ENCODE data around the gene TMEM234.

The TMEM234 gene

DNA sequence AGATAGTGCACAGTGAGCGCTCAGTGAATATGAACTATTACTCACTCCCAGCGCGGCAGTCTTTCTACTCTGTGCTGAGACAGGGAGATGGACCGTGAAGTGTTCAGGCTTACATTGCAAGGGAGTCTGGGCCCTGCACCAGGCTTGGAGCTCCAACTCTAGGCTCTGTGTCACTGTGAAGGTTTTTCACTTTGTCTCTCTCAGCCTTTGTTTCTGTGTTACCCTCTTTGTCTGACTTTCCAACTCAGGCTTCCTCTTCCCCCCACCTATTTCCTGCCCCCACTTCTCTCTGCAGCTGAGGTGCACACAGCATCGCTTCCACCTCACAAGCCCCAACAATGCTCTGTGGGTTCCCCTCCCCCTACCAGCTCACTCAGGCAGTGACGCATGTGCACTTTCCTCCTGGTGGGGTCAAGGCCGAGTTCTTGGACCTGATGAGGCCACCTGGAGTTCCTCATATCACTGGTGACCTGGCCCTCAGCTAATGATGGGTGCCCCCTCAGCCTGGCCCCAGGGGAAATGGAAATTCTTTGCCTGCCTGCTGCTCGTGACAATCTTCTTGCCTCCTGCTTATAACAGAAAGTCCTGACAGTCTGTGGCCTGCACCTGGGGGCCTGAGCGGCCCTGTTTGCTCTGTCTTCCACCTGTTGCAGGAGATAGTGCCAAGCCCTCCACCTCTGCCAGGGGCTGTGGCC lies 27.8 kb upstream of the TMEM234 start:
- no peak overlapping the region for H3K9ac ChIP-seq (ENCODE audit: low read length)
- no peaks in the 10 kb centered on the region for H3K36me3 ChIP-seq (ENCODE audit: control insufficient read depth, insufficient read depth, low read length)

DNA sequence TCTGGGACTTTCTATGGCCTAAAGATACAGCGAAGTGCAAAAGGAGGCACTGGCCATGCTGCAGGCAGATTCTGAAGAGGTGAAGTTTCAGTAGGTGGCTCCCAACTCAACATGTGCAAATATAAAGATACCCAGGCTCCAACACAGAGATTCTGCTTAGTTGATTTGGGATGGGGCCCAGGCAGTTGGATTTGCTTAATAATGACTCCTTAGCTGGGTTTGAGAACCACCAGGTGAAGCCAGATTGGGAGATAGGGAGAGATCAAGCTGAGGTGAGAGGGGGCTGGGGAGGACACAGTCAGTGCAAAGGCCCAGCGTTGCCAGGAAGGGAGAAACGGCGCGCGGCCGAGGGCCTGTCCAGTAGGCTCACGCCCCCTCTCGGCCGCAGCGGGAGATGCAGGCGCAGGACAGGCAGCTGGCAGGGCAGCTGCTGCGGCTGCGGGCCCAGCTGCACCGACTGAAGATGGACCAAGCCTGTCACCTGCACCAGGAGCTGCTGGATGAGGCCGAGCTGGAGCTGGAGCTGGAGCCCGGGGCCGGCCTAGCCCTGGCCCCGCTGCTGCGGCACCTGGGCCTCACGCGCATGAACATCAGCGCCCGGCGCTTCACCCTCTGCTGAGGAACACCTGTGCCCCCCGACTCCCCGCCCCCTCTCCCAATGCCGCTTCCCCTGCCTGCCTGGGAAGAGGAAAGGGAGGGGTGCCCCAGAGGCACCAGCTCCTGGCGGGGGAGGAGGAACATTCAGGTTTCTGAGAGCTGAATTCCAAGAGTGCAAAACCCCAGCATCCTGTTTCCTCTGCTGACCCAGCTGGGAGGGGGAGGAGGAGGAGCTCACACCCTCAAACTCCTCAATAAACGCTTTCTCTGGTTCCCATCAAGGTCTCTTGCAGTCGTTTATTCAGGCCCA lies 26.1 kb upstream of the TMEM234 start:
- Histone ChIP-seq H3K27me3 (ENCODE audit: control insufficient read depth, insufficient read depth, low read length) (no peaks in the 10 kb centered on the region), H3K36me3 (ENCODE audit: control insufficient read depth, insufficient read depth, low read length) (no peaks in the 10 kb centered on the region), H3K4me3 (ENCODE audit: low read length) (no peak overlapping the region), H3K9ac (ENCODE audit: low read length) (peak overlapping the region; percentile 2), H3K4me1 (ENCODE audit: control insufficient read depth, insufficient read depth, low read length) (peaks cover 12% of the 10 kb centered on the region), H3K9me3 (ENCODE audit: control insufficient read depth, low read length) (no peaks in the 10 kb centered on the region)

More for the DNA sequence above, 27.8 kb upstream of the TMEM234 start:
- Histone ChIP-seq H3K27me3 (ENCODE audit: control insufficient read depth, insufficient read depth, low read length) (no peaks in the 10 kb centered on the region), H3K4me3 (ENCODE audit: low read length) (no peak overlapping the region), H3K9me3 (ENCODE audit: control insufficient read depth, low read length) (no peaks in the 10 kb centered on the region), H3K4me1 (ENCODE audit: control insufficient read depth, insufficient read depth, low read length) (peaks cover 12% of the 10 kb centered on the region)

DNA sequence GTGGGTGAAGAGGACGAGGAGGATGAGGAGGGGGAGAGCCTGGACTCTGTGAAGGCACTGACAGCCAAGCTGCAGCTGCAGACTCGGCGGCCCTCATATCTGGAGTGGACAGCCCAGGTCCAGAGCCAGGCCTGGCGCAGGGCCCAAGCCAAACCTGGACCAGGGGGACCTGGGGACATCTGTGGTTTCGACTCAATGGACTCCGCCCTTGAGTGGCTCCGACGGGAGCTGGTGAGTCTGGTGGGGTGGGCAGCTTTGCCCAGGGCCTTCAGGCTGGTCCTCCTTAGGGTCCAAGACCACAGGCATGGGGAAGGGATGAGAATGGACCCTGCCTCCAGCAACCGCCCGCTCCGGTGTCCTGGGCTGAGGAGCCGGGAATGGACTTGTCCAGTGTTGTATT lies 25.3 kb upstream of the TMEM234 start:
- Histone ChIP-seq H3K27me3 (ENCODE audit: control insufficient read depth, insufficient read depth, low read length) (no peaks in the 10 kb centered on the region), H3K36me3 (ENCODE audit: control insufficient read depth, insufficient read depth, low read length) (no peaks in the 10 kb centered on the region), H3K9ac (ENCODE audit: low read length) (no peak overlapping the region), H3K9me3 (ENCODE audit: control insufficient read depth, low read length) (no peaks in the 10 kb centered on the region), H3K4me1 (ENCODE audit: control insufficient read depth, insufficient read depth, low read length) (peaks cover 12% of the 10 kb centered on the region), H3K4me3 (ENCODE audit: low read length) (no peak overlapping the region)

DNA sequence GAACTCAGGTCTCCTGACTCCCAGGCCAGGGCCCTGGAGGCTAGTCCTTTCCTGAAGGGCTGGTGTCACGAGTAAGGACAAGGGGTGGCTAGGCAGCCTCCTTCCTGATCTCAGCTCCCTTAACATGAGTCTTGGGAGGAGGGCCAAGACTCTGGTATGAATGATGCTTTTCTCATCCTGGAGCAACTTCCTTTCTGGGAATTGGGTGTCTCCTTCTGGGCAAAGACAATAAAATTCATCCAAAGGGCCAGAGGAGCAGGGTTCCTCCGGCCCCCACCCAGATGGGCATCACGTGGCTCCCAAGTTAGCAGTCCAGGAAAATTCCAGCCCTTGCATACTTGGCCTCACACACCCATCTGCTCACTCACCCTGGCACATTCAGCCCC lies 24.7 kb upstream of the TMEM234 start, which contains the start of gene FAM167B:
Gene FAM167B (plus strand): TSS at position 335 of the 386 bp plus-strand sequence. CDS start 200 bp downstream, outside the sequence.
- Histone ChIP-seq H3K27me3 (ENCODE audit: control insufficient read depth, insufficient read depth, low read length) (no peaks in the 10 kb centered on the region), H3K4me1 (ENCODE audit: control insufficient read depth, insufficient read depth, low read length) (peaks cover 13% of the 10 kb centered on the region), H3K4me3 (ENCODE audit: low read length) (no peak within 1 kb of the TSS), H3K36me3 (ENCODE audit: control insufficient read depth, insufficient read depth, low read length) (no peaks in the 10 kb centered on the region), H3K9ac (ENCODE audit: low read length) (peak within 1 kb of the TSS; percentile 2), H3K9me3 (ENCODE audit: control insufficient read depth, low read length) (no peaks in the 10 kb centered on the region)

DNA sequence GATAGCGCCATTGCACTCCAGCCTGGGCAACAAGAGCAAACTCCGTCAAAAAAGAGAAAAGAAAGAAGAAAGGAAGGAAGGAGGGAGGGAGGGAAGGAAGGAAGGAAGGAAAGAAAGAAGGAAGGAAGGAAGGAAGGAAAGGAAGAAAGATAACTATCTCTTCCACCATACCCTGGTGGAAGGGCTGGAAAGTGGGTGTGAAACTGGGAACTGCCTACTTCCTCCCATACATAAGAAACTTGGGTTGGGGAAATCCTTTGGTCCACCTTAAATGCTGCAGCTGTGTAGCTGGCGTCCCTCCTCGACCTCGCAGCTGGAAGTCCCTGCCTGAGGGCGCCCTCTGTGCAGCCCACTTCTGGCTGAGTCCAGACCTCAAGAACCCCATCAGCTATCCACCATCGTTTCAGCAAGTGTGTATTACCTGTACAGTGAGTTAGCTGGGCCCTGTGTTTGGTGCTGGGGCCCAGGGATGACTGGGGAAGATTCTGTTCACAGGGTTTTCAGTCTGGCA lies 20.2 kb upstream of the TMEM234 start:
- Histone ChIP-seq H3K4me3 (ENCODE audit: low read length) (no peak overlapping the region), H3K27me3 (ENCODE audit: control insufficient read depth, insufficient read depth, low read length) (no peaks in the 10 kb centered on the region), H3K9me3 (ENCODE audit: control insufficient read depth, low read length) (no peaks in the 10 kb centered on the region), H3K4me1 (ENCODE audit: control insufficient read depth, insufficient read depth, low read length) (peaks cover 6% of the 10 kb centered on the region), H3K36me3 (ENCODE audit: control insufficient read depth, insufficient read depth, low read length) (no peaks in the 10 kb centered on the region), H3K9ac (ENCODE audit: low read length) (no peak overlapping the region)

DNA sequence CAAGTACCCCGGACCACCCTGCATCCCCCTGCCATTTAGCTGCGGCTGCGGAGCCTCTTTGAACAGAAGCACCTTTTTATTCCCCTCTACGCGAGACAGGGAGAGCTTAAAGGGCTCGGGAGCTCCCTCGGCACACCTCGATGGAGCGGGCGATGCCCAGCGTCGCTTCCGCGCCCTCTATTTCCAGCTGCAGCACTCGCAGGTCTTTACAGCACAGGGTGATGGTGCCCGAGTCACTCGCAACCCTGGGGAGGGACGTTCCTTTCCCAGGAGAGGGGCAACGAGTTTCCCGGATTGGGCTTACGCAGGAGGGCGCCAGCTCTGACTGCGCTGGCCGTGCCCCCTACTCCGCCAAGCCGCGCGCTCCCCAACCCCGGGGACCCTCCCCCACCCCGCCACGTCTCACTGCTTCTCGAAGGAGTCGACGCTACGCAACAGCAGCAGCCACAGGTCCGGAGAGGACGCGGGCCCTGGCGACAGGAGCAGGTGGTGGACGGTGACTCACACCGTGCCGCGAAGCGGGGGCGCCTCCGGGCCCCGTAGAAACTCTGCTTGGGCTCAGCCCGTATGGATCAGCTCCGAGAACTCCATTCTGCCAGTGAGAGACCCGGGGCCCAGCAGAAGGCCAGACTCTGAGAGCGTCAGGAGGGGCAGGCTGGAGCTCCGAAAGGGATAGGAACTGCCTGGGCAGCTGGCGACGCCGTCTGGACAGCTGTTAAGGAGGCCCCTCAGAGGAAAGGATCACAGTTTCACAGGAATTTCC lies 19.0 kb upstream of the TMEM234 start:
- H3K4me1 ChIP-seq (ENCODE audit: control insufficient read depth, insufficient read depth, low read length): peaks cover 6% of the 10 kb centered on the region
- no peaks in the 10 kb centered on the region for H3K36me3 ChIP-seq (ENCODE audit: control insufficient read depth, insufficient read depth, low read length)
- peak overlapping the region; percentile 70 for H3K4me3 ChIP-seq (ENCODE audit: low read length)
- no peaks in the 10 kb centered on the region for H3K9me3 ChIP-seq (ENCODE audit: control insufficient read depth, low read length)
- H3K27me3 ChIP-seq (ENCODE audit: control insufficient read depth, insufficient read depth, low read length): no peaks in the 10 kb centered on the region
- peak overlapping the region; percentile 68 for H3K9ac ChIP-seq (ENCODE audit: low read length)

DNA sequence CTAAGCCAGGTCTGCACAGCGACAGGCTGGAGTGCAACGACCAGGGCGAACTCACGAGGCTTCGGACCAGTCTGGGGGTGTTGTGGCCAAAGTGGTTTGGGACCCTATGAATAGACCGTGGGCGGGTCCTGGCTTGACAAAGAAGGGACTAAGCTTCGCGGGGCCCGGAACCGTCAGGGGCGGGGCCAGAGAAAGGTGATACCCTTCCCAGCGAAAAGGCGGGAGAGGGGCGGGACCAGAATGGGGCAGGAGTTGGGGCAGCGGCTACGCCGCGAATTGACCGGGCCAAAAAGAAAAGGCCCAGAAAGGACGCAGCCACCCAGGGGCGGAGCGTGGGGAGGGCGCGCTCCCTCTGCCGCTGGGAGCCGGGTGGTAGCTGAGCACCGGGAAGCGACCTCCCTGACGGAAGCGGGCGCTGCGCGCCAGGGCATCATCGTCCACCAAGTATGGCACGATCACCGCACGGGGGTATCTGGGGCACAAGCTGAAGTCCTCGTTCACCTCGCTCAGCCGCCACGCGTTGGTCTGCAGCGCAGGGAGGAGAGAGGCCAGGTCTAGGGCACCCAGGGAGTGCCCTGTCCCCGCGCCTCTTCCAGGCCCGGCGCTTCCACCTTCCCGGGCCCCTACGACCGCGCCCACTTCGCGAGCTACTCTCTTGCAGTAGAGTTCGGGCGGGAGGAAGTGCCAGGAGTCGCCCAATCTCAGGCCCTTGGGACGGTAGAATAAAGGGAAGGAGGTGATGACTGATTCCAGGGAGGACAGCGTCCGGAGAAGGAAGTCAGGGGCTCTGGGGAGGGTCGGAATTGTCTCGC lies 18.2 kb upstream of the TMEM234 start:
- Histone ChIP-seq H3K9ac (ENCODE audit: low read length) (peak overlapping the region; percentile 68), H3K36me3 (ENCODE audit: control insufficient read depth, insufficient read depth, low read length) (no peaks in the 10 kb centered on the region), H3K9me3 (ENCODE audit: control insufficient read depth, low read length) (no peaks in the 10 kb centered on the region), H3K4me3 (ENCODE audit: low read length) (peak overlapping the region; percentile 70), H3K27me3 (ENCODE audit: control insufficient read depth, insufficient read depth, low read length) (no peaks in the 10 kb centered on the region), H3K4me1 (ENCODE audit: control insufficient read depth, insufficient read depth, low read length) (peaks cover 6% of the 10 kb centered on the region)

DNA sequence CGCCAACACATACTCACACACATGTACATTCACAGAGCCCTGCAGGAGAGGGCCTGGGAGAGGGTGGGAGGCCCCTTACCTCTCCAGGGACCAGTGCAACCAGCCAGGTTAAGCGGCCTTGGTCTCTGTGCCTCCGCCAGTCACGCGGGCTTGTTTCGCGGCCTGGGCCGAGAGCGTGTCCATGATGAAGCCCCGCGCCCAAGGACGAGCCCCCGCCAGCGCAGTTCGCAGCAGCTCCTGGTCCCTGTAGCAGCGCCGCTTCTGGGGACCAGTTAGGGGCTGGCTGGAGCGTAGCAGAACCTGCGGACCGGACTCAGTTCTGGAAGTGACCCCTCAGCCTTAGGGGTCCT lies 17.6 kb upstream of the TMEM234 start:
- Histone ChIP-seq H3K4me1 (ENCODE audit: control insufficient read depth, insufficient read depth, low read length) (peaks cover 6% of the 10 kb centered on the region), H3K36me3 (ENCODE audit: control insufficient read depth, insufficient read depth, low read length) (no peaks in the 10 kb centered on the region), H3K27me3 (ENCODE audit: control insufficient read depth, insufficient read depth, low read length) (no peaks in the 10 kb centered on the region), H3K9ac (ENCODE audit: low read length) (peak overlapping the region; percentile 68), H3K9me3 (ENCODE audit: control insufficient read depth, low read length) (no peaks in the 10 kb centered on the region), H3K4me3 (ENCODE audit: low read length) (peak overlapping the region; percentile 70)

DNA sequence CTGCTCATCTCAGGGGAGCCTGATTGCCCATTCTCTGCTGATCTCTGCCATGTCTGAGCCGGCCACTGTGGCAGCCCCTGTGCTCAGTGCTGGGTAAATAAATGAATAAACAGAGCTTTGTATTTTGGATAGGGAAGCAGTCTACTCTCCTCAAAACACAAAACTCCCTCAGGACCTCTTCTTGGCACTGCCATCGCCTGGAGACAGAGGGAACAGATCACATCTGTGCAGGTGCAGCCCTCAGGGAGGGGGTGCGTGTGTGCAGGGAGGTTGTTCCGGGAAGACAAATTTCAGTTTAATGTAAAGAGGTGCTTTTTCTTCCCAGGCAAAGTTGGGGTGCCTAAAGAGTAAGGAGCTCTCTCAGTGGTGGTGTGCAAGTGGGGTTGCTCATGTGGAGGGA lies 17.2 kb upstream of the TMEM234 start:
- H3K9ac ChIP-seq (ENCODE audit: low read length): no peak overlapping the region
- H3K9me3 ChIP-seq (ENCODE audit: control insufficient read depth, low read length): no peaks in the 10 kb centered on the region
- H3K27me3 ChIP-seq (ENCODE audit: control insufficient read depth, insufficient read depth, low read length): no peaks in the 10 kb centered on the region
- peaks cover 6% of the 10 kb centered on the region for H3K4me1 ChIP-seq (ENCODE audit: control insufficient read depth, insufficient read depth, low read length)
- no peaks in the 10 kb centered on the region for H3K36me3 ChIP-seq (ENCODE audit: control insufficient read depth, insufficient read depth, low read length)
- no peak overlapping the region for H3K4me3 ChIP-seq (ENCODE audit: low read length)

DNA sequence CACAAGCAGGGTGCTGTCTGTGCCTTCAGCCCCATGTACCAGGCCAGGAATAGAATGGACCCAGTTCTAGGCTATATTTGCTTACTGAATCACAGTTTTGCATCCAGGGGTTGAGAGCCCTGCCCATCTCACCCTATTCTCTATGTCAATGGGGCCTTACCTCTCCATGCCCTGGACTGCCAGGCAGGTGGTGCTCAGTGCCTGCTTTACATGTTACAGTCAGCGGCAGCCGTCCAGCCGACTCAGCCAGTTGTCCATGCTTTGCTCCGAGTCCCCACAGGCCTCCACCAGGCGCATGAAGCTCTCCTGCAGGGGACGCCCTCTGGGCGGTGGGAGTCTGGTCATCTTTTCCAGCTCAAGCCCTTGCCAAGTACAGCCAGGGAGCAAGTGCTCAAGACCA lies 12.6 kb upstream of the TMEM234 start:
- no peaks in the 10 kb centered on the region for H3K36me3 ChIP-seq (ENCODE audit: control insufficient read depth, insufficient read depth, low read length)
- no peak overlapping the region for H3K9ac ChIP-seq (ENCODE audit: low read length)
- no peaks in the 10 kb centered on the region for H3K27me3 ChIP-seq (ENCODE audit: control insufficient read depth, insufficient read depth, low read length)
- no peaks in the 10 kb centered on the region for H3K4me1 ChIP-seq (ENCODE audit: control insufficient read depth, insufficient read depth, low read length)
- H3K4me3 ChIP-seq (ENCODE audit: low read length): no peak overlapping the region
- H3K9me3 ChIP-seq (ENCODE audit: control insufficient read depth, low read length): no peaks in the 10 kb centered on the region

DNA sequence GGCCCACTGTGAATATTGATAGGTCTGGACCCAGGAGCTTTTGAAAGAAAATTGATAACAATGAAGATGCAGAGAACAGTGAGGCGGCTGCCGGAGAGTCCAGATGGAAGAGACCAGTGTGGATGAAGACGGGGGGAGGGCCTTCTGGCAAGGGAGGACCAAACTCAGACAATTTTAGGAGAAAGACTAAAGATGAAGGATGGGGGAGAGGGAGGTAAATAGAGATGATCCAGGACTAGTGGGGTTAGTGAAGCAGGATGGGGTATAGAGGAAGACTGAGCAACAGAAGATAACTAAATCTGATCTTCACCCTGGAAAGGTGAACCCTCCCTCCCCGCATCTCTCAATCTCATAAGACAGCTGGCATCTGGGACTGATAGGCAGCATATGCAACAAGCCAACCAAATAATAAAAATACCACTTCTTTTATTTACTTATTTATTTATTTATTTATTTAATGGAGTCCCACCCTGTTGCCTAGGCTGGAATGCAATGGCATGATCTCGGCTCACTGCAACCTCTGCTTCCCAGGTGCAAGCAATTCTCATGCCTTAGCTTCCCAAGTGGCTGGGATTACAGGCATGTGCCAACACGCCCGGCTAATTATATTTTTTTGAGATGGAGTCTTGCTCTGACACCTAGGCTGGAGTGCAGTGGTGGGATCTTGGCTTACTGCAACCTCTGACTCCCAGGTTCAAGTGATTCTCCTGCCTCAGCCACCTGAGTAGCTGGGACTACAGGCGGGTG lies 10.6 kb upstream of the TMEM234 start:
- Histone ChIP-seq H3K27me3 (ENCODE audit: control insufficient read depth, insufficient read depth, low read length) (no peaks in the 10 kb centered on the region), H3K4me1 (ENCODE audit: control insufficient read depth, insufficient read depth, low read length) (no peaks in the 10 kb centered on the region), H3K4me3 (ENCODE audit: low read length) (no peak overlapping the region), H3K9me3 (ENCODE audit: control insufficient read depth, low read length) (no peaks in the 10 kb centered on the region), H3K9ac (ENCODE audit: low read length) (no peak overlapping the region), H3K36me3 (ENCODE audit: control insufficient read depth, insufficient read depth, low read length) (no peaks in the 10 kb centered on the region)

Measured in mucosa of stomach (tissue), 1 donor.